ENCODE results near the gene C1orf198. TPM values are rescaled to one million over a fixed set of nuclear protein-coding genes. Genes with fewer than 3 reads are reported as not detected.

Gene C1orf198
- total and polyA plus RNA-seq, 2 of the 8 experiments (the other 6 are each of a cell fraction or from before 2014, with no cell fraction given), result 30.6 to 45.0 TPM

GRCh38 chr1:230896779-230897178 is 28.5 kb upstream of the C1orf198 start:
- H4K8ac ChIP-seq (ENCODE audit: extremely low read depth, insufficient read depth, low read length), result no peak overlapping the region
- H3K9me3 ChIP-seq (ENCODE audit: insufficient read depth in 2 of 2, low read depth in 1 of 2, low read length in 1 of 2), result no peaks in the 10 kb centered on the region
- no peaks in the 10 kb centered on the region for H4K20me1 ChIP-seq (replicated peaks in 1 of 2; ENCODE audit: control insufficient read depth in 1 of 2, insufficient read depth in 2 of 2, low read length in 2 of 2)
- CTCF ChIA-PET (ENCODE audit: partially characterized antibody), result interaction anchor here (0.9 to 1.7 kb wide), 5 partner anchors 20 to 421 kb away, joined by 3 to 7 read pairs (median 3); no protein-coding TSS in a partner anchor
- FAIRE-seq (no peak), DNase-seq (ENCODE audit: low read depth in 1 of 2, low spot score in 2 of 2) (no peak)
- no peak overlapping the region for H2AK5ac ChIP-seq (ENCODE audit: low read depth, low read length)
- H3K9ac ChIP-seq (replicated peaks in 1 of 4; ENCODE audit: extremely low read depth in 1 of 4, low read depth in 3 of 4, low read length in 3 of 4), result no peak overlapping the region
- no peak overlapping the region for H3K4ac ChIP-seq (replicated peaks; ENCODE audit: insufficient read length, low read depth, low read length)
- H3K4me3 ChIP-seq (ENCODE audit: extremely low read depth in 1 of 4, insufficient read depth in 2 of 4, low read depth in 3 of 4, low read length in 4 of 4), result no peak overlapping the region
- no peak overlapping the region for H2BK12ac ChIP-seq (ENCODE audit: low read depth, low read length)
- H3K23ac ChIP-seq (ENCODE audit: insufficient read length), result no peak overlapping the region
- 100% methylated on average over 1 of the region's 1 CpG; no CpG with 5 or more reads in 1 of the 2 experiments for WGBS, 2 experiments (ENCODE audit: extremely low coverage in 1 of 2, insufficient coverage in 1 of 2, insufficient read length in 1 of 2, insufficient replicate concordance in 2 of 2, low coverage in 1 of 2, low lambda C conversion rate in 2 of 2, missing lambda C conversion rate in 1 of 2)
- no peaks in the 10 kb centered on the region for H3K79me2 ChIP-seq (ENCODE audit: control insufficient read depth in 1 of 2, insufficient read depth in 2 of 2, low read length in 2 of 2)
- H2BK15ac ChIP-seq (ENCODE audit: low read length), result no peak overlapping the region
- no peak overlapping the region for H2BK20ac ChIP-seq (ENCODE audit: low read length)
- H2BK120ac ChIP-seq (replicated peaks; ENCODE audit: low read depth, low read length), result no peak overlapping the region
- no peak overlapping the region for H4K91ac ChIP-seq (replicated peaks; ENCODE audit: insufficient read length, low read length)
- no peaks in the 10 kb centered on the region; a peak in 1 of 7 replicates for H3K4me1 ChIP-seq (replicated peaks in 1 of 4; ENCODE audit: control insufficient read depth in 3 of 4, insufficient read depth in 4 of 4, low read length in 3 of 4)
- no peaks in the 10 kb centered on the region for H3K23me2 ChIP-seq (ENCODE audit: low read depth, low read length)
- no peak overlapping the region for H4K5ac ChIP-seq (ENCODE audit: insufficient read length, low read depth, low read length)
- H3K27me3 ChIP-seq (replicated peaks in 1 of 4; ENCODE audit: control insufficient read depth in 3 of 4, extremely low read depth in 1 of 4, insufficient read depth in 3 of 4, low read length in 3 of 4), result no peaks in the 10 kb centered on the region; a peak in 1 of 7 replicates
- no peak overlapping the region for H3K56ac ChIP-seq (replicated peaks; ENCODE audit: insufficient read length, low read depth, low read length)
- no peak overlapping the region for H3K27ac ChIP-seq (ENCODE audit: low read depth, low read length)
- no peaks in the 10 kb centered on the region for H3K36me3 ChIP-seq (ENCODE audit: control insufficient read depth in 2 of 4, insufficient read depth in 4 of 4, low read length in 3 of 4)
- H3K4me2 ChIP-seq (ENCODE audit: insufficient read depth in 1 of 2, low read depth in 2 of 2, low read length in 2 of 2), result no peak overlapping the region
- POLR2A ChIA-PET (ENCODE audit: partially characterized antibody), result interaction anchor here (0.6 kb wide), 2 partner anchors 50 to 70 kb away, joined by 3 read pairs; no protein-coding TSS in a partner anchor
- no peaks in the 10 kb centered on the region for H3K79me1 ChIP-seq (ENCODE audit: low read depth, low read length)
- no peak overlapping the region for H3K14ac ChIP-seq (ENCODE audit: insufficient read length)
- H3K18ac ChIP-seq (ENCODE audit: extremely low read depth, low read length), result no peak overlapping the region
- H2BK5ac ChIP-seq (ENCODE audit: low read depth, low read length), result no peak overlapping the region
- H2AFZ ChIP-seq (ENCODE audit: low read length), result no peak overlapping the region
- TF ChIP-seq MAX (IDR thresholded peaks at IDR 0.05), result no peak
- no peak for TF ChIP-seq CTCF (IDR thresholded peaks at IDR 0.05; ENCODE audit: control extremely low read depth in 1 of 3, insufficient read depth in 1 of 3, low read depth in 1 of 3, low read length in 3 of 3)
- no peak for TF ChIP-seq CREB1 (IDR thresholded peaks at IDR 0.05)
- no peak for TF ChIP-seq EZH2 (IDR thresholded peaks at IDR 0.05; ENCODE audit: low read depth, low read length, severe bottlenecking)
- no peak for TF ChIP-seq ZNF274 (IDR thresholded peaks at IDR 0.05; ENCODE audit: borderline replicate concordance, extremely low read depth, low read length)
- TF ChIP-seq SP4 (IDR thresholded peaks at IDR 0.05; ENCODE audit: low read length), result no peak
- TF ChIP-seq EGR1 (IDR thresholded peaks at IDR 0.05; ENCODE audit: borderline replicate concordance, low read depth, low read length), result no peak
